GM19043 (cell line): ENCODE measurements around the gene CAPSL.
"Not testable (repeated sequence)": the region's sequence is repeated elsewhere in the genome, so short reads cannot be mapped to it uniquely, and the experiment has no call there.

Experiments
- ATAC-seq: cut with Tn5 transposase; IDR thresholded peaks from one replicate; pipeline ENCODE4 v1.9.1; 2021; ENCODE audit warnings: low read depth; ENCODE audit not compliant: unreplicated experiment

Gene CAPSL

DNA sequence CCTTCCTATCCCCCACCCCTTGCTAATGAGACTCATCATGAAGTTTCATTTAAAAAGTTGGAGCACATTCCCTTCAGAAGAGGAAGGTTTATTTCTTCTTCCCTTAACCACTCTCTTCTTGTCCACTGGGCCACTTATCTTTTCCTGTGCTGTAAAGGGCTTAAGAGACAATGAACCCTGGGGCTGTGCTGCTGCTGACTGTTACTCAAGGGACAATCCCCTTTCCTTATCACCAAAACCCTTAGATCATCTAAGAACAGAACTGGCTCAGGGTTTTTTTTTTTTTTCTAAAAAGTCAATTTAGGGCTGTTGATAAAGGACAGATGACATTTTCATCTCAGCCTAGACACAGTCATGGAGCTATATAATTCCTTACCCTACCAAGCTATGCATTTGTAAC is 29.6 kb downstream of the CAPSL start:
- ATAC-seq, result no peak

DNA sequence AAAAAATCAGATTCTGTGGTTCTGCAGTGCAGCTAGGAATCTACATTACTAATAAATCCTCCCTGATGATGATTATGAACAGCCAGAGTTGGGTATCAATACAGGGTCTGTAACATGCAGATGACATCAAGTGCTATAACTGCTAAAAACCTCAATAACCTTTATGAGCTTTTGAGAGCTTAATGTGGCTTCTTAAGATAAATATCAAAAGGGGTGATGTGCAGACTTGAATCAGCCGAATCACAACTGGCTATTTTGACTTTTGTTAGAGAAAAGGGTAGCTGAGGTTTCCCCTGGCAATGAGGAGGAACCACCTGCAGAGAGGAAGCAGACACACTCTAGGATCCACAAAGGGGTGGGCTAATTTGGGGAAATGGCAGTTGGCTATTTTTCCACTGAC is 30.2 kb downstream of the CAPSL start:
- ATAC-seq, result no peak

DNA sequence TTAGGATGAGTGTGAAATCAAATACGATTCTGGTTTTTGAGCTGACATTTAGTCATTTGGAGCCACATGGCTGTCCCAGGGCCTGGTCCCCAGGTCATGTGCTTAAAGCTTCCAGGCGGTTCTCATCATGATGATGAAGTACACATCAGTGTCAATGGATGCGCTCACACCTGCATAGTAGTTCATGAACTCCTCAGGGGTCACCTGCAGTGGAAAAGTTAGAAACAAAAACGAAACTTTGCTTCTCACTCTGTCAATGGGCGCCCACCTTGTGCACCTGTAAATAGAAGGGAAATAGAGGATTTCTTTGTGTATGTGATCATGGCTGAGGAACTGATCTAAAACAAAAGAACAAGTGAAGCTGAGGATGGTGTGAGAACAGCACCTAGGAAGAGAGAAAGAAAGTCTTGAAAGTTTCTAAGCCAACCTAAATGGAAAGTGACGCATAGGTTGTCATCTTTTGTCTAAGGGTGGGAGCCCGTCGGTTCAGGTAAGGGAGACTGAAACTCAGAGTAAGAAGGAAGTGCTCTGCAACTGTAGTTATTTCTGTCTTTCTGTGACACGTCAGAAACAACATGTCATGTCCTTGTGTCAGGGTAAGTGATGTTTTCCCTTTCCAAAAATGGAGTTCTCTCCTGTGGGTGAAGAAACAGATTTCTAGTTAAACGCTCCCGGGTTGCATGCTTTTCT is 33.8 kb downstream of the CAPSL start:
- ATAC-seq, result peak; percentile 40

DNA sequence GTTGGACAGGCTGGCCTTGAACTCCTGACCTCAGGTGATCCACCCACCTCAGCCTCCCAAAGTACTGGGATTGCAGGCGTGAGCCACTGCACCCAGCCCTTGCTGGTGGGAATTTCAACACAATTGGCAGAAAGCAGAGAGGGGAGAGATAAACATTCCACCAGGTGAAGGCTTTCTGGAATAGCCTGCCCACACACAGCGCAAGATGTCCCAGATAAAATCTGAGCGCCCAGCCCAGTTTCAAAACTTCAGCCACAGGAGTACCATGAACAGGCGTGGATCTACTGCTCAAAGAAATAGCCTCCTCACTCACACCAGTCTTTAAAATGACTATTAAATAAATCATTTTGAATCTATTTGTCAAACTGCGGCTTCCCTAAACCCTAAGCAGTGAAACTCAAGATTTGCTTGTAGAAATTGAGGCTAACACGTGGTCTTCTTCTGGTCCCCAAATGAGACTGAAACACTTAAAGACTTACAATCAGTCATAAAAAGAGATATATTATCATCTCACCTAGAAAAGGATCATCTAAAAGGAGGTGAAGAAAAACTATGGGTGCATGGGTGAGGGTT is 34.7 kb downstream of the CAPSL start:
- ATAC-seq, result no peak

DNA sequence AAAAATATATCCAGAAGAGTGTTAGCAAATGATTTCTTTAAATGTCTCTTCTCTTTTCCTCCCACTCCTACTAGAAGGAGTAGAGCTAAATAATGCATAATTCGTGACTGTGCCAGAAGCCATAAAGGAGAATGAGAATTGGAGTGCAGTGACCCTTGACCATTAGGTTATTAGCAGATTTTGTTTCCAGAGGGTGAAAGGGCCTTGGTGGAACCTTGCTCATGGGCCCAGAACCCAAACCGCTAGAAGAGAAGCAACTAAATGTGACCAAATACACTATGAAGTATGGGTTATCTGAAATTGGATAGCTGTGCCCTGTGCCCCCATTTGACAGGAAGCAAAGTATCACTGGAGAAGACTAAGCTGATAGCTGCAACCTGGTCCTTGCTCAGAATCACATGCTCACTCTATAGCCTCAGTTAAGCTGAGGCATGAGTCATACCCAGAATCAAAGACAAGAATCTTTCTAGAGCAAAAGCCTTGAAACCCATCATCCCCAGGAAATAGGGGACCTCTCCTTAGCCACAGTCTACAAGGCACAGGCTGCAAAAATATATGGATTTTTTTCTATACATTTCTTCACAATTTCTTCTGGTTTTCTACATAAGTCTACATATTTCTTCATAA is 36.3 kb downstream of the CAPSL start:
- ATAC-seq, result peak; percentile 57

DNA sequence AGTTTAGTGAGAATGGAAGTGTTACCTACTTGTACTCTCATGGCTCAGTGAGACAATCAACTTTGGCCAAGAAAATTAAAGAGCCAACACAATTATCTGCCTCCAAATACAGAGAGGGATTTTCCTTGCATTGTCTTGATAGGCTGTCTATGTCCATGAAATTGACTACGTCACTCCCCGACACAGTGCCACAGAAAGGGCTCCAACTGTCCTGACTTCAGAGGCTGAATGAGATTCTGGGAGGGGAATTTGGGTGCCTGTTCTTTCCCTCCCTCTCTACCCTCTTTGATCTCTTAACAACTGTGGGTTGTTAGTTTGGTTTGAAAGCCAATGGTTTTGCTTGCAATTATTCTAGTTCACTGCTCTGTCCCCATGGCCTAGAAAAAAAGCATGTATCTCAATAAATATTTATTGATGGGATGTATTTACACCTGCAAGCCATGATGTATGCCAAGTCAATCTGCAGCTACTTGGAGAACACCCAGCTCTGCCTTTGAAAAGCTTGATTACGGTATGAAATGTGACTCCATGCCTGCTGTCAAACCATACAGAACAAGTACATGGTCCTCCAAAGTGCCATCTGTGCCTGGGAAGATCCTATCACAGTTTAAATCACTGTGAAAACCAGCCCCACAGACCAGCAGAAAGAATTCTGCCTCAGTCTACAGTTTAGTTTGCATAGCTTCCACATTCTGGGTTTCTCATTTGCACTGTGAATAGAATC is 37.3 kb downstream of the CAPSL start:
- no peak for ATAC-seq

DNA sequence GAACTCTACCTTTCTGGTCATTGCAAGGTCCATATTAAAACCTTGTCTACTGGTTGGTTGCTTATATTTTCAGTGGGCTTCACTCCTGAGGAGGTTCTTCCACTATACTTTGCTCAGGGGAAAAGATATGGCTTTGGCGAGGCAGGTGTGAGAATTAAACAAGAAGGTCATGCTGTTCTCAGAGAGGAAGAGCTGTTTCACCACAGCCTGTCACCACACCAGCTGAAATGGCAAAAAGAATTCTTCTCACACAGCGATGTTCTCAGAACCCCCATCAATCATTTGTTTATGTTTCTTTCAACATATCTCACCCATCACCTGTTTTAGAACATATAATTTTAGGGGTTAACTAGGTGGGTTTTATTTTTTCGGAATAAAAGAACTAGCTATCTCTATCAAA is 38.6 kb downstream of the CAPSL start:
- ATAC-seq, result no peak

DNA sequence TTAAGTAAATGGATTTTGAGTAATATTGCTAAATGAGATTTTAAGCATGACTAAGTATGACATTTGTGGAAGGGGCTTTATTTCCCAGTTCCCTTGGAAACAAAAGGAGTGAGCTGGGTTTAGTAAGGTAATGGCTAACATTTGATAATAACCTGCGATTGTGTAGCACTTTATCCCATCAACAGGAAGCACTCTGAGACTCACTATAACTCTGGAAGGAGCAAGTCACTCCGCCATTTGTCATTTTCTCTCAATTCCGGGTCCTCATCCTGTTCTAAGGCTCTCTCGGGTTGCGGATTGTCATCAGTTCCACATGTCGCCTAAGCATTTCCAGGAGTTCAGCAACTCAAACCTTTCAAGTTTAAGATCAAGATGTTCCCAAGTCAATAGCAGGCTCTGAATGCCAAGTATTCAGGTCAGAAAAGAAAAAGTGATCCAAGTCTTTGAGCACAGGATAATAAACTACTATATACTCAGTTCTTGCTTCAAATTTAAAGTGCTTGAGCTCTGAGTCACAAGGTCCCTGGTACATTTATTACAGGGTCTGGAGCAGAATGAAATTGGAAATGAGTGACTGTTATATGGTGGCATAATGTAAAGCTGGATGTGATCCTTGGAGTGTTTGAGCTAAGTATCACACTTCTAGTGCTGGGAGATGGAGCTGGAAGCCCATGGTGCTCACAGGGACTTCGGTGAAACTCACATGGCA is 39.3 kb downstream of the CAPSL start:
- ATAC-seq, result no peak

DNA sequence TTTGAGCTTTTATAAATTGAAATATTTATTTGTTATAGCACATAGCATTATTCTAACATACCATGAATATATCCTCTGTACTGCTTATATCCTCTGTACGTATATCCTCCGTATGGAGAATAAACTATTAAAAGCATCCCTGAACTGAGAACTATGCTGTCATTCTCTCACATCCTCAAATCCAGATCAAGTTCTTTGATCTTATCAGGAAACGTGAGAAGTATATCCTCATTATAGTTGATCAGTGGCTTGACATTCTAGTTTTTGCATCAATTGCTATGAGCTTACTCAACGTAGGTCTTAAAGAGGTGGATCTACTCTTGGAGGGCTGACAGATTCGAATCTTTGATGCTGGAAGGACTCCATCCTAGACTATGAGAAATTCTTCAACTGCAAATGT is 44.3 kb downstream of the CAPSL start:
- ATAC-seq, result no peak

DNA sequence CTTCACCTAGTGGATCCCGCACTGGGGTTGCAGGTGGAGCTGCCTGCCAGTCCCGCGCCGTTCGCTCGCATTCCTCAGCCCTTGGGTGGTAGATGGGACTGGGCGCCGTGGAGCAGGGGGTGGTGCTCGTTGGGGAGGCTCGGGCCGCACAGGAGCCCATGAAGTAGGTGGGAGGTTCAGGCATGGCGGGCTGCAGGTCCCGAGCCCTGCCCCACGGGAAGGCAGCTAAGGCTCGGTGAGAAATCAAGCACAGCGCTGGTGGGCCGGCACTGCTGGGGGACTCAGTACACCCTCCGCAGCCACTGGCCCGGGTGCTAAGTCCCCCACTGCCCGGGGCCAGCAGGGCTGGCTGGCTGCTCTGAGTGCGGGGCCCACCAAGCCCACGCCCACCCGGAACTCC is 45.6 kb downstream of the CAPSL start:
- ATAC-seq, result not testable (repeated sequence)

DNA sequence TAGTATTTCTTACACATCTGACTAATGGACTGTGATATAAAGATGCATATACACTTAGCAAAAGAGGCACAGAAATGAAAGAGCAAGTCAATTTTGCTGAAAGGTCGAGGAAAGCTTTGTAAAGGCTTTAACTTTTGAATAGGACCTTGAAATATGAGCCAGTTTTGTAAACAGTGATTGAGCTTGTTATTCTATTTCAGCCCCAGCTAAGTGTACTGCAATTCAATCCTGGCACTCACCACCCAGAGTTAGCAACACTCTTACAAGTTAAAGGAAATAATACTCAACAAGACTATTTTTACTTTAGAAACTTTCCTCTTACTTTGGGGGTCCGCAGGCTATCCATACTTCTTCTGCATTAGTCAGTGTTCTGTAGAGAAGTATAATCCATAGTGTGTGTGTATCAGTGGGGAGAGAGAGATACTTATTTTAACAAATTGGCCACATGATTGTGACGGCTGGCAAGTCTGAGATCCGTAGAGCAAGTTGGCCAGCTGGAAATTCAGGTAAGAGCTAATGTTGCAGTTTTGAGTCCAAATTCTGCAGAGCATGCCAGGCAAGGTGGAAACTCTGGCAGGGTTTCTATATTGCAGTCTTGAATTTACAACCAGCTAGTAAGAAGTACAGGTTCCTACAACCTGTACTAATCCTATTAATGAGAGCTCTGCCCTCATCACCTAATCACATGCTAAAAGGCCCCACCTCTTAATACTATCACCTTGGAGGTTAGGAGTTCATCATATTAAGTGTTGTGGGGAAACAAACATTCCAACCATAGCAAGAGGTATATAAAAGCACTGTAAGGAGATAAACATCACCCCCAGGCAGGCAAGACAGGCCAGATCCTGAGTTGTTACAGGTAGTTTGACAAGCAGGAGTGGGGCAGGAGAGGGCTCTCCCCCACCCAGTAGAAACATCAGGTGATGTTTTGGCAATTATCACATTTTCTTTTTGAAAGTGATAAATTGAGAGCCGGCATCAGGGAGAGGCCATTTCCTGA is 48.1 kb downstream of the CAPSL start:
- no peak for ATAC-seq

DNA sequence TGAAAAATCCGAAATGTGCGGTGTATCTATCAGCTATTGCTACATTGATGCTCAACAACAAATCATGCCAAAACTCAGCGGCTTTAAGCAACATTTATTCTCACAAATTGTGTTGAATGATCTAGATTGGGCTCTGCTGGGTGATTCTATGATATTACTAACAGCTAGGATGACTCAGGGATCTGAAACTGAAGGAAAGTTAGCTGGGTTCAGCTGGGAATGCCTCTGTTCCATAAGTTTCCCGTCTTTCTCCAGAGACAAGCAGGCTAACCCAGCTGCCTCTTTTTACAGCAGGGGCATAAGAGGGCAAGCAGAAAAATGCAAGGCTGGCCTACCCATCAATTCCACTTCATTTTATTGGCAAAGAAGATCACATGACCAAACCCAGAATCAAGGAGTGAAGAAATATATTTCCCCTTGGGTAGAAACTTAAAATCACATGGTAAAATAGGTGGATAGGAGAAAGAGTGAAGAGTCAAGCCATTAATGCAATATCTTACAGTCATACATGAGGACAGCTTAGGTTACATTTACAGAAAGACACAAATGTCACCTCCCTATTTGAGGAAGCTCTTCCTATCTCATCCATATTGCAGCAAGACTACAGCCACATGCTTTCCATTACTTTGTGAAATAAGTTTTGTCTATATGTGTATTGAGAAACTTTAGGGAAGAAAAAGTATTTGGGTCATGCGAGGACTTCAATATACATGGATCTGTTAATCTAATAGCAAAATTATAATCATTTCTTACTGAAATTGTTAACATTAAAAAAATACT is 50.9 kb downstream of the CAPSL start:
- no peak for ATAC-seq

DNA sequence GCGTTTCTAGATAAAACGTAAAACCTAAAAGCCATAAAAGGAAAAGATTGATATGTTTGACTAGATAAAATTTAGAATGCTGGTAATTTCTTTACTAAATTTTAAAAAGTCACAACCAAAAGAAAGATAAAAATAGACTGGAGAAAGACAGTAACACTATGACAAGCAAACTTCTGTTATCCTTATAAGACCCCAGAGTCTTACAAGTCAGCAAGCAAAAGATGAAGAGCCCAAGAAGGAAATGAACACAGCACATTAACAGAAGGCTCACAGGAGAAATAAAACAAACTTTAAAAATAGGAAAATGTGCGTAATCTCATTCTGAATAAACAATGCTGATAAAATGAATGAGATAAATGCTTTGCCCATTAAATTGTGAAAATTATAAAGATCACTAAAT is 52.0 kb downstream of the CAPSL start:
- no peak for ATAC-seq

DNA sequence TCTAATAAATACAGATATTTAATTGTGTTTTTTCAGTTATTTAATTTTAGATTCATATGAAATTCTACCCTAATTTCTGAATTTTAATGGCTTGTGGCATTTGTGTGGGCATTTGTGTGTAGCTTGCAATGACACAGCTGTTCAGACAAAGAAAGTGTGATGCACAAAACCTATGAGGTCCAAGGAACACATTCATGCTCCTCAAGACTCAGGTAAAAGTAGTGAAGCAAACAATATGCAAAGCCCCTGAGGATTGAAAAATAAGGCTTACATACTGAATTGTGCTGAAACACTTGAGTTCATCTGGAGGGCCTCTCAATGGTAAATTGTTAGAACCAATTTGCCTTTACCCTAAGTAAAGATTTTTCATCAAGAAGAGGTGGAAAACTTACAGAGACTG is 53.6 kb downstream of the CAPSL start:
- peak; percentile 24 for ATAC-seq

DNA sequence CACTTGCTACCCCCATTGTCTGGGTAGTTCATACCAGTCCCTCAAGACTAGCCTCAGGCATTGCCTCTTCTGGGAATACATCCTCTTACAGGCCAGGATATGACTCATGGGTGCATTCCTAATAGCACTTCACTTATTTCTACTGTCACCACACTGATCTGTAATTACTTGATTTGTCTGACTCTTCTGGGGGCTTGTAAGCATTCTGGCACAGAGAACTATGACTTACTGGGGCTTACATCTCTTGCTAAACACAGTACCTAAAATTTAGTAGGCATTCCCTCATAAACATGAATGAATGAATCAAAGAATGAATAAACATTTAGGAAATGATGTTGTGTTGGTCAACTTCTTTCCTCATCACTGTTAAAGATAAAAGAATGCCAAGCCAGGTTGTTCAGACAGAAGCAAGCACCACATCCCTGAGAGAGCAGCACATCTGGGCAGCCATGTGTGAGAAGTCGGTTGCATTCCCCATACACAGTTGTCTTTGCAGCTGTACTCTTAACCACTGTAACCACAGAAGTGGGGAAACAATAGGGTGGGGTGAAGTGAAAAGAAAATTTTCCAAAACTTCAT is 54.1 kb downstream of the CAPSL start:
- ATAC-seq, result peak; percentile 66

DNA sequence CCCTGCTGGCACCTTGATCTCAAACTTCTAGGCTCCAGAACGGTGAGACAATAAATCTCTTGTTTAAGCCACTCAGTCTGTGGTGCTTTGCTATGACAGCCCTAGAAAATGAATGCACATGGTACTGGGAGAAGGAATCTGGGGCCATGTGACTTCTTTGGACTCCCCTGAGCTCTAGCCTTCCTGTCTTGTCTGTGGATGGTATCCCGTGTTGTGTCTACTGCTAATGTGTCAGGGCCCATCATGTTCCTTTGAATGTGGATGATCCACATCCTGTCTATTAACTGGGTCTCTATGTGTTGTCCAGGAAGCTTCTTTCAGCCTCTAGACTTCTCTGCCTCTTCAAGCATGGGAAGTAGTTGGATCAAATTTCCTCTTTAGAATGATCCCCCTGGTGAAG is 56.7 kb downstream of the CAPSL start:
- ATAC-seq, result no peak

DNA sequence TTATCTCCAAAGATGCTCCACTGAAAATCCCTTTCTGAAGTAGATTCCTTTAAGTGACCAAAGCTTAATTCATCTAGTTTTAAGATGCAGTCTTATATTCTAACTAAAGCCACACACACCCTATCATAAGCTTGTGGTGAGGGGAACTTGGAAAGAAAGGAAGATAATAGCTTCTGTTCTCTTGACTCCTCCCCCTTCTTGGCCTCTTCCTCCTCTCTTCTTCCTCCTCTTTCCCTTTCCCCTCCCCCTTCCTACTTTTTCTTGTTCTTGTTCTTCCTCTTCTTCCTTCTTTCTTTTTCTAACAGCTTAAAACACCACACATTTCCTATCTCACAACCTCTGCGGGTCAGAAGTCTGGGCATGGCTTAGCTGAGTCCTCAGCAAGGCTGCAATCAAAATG is 58.3 kb downstream of the CAPSL start:
- no peak for ATAC-seq

DNA sequence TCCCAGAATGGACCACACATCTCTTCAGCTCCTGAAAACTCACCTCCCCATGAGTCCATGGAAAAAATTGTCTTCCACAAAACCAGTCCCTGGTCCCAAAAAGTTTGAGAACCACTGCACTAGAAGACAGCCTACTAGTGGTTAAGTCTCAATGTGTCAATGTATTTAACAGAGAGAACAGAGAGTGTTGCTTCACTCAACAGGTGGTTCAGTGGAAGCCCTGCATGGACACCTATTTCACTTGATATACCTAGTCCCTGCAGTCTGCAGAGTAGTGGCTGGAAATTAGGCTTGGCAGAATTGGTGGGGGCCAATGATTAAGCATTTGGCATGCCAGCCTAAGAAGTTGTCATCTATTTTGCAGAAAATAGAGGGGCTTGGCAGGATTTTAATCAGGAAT is 58.8 kb downstream of the CAPSL start:
- ATAC-seq, result no peak

DNA sequence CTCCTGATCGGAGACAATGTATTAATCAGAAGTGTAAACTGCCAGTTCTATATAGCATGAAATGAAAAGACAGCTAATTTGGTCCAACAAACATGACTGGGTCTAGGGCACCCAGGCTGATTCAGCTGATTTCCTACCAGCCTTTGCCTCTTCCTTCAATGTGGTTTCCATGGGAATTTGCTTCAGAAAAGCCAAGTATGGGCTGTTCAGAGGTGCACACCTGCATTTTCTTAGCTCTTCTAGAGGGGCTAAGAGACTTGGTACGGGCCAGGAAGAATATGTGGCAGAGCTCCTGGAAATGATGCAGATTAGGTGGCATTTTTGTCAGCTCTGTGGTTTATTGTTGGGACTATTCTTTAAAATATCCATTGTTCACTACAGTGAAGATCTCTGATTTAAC is 59.3 kb downstream of the CAPSL start:
- ATAC-seq, result no peak
